Measurements from ENCODE around the gene COL5A1. TPM values are rescaled to one million over a fixed set of nuclear protein-coding genes. Genes with fewer than 3 reads are reported as not detected.

The COL5A1 gene
- total RNA-seq, 1 donor from 2014 or later, result 13.9 TPM

- no peak overlapping the region for H3K27ac ChIP-seq (replicated peaks)
- peaks cover 6% of the 10 kb centered on the region for H3K4me1 ChIP-seq
- no peaks in the 10 kb centered on the region for H3K36me3 ChIP-seq
- H3K4me3 ChIP-seq, result no peak overlapping the region
- TF ChIP-seq, protein P1, sequence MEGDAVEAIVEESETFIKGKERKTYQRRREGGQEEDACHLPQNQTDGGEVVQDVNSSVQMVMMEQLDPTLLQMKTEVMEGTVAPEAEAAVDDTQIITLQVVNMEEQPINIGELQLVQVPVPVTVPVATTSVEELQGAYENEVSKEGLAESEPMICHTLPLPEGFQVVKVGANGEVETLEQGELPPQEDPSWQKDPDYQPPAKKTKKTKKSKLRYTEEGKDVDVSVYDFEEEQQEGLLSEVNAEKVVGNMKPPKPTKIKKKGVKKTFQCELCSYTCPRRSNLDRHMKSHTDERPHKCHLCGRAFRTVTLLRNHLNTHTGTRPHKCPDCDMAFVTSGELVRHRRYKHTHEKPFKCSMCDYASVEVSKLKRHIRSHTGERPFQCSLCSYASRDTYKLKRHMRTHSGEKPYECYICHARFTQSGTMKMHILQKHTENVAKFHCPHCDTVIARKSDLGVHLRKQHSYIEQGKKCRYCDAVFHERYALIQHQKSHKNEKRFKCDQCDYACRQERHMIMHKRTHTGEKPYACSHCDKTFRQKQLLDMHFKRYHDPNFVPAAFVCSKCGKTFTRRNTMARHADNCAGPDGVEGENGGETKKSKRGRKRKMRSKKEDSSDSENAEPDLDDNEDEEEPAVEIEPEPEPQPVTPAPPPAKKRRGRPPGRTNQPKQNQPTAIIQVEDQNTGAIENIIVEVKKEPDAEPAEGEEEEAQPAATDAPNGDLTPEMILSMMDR (IDR thresholded peaks at IDR 0.05; ENCODE audit: borderline replicate concordance), result no peak
- no peaks in the 10 kb centered on the region for H3K9me3 ChIP-seq (replicated peaks)
- H3K27me3 ChIP-seq (ENCODE audit: low read depth), result peaks cover 14% of the 10 kb centered on the region
- intact Hi-C loops (cut with micrococcal nuclease), result no loop called here
- peak; percentile 8 for DNase-seq
These were observed 5.5 kb upstream of the COL5A1 start for GRCh38 chr9:134636149-134636507.

GRCh38 chr9:134637241-134637640, 4.4 kb upstream of the COL5A1 start:
- intact Hi-C loops (cut with micrococcal nuclease), result no loop called here
- H3K4me3 ChIP-seq, result no peak overlapping the region
- peak; percentile 11 for DNase-seq
- TF ChIP-seq, protein P1 (IDR thresholded peaks at IDR 0.05; ENCODE audit: borderline replicate concordance), result no peak
- H3K9me3 ChIP-seq (replicated peaks), result no peaks in the 10 kb centered on the region
- no peaks in the 10 kb centered on the region for H3K36me3 ChIP-seq
- no peak overlapping the region for H3K27ac ChIP-seq (replicated peaks)
- H3K27me3 ChIP-seq (ENCODE audit: low read depth), result peaks cover 25% of the 10 kb centered on the region
- H3K4me1 ChIP-seq, result peaks cover 16% of the 10 kb centered on the region

- TF ChIP-seq, protein P1 (IDR thresholded peaks at IDR 0.05; ENCODE audit: borderline replicate concordance), result no peak
- no peaks in the 10 kb centered on the region for H3K36me3 ChIP-seq
- no peak for DNase-seq
- peaks cover 23% of the 10 kb centered on the region for H3K4me1 ChIP-seq
- H3K27ac ChIP-seq (replicated peaks), result no peak overlapping the region
- no peaks in the 10 kb centered on the region for H3K9me3 ChIP-seq (replicated peaks)
- peaks cover 32% of the 10 kb centered on the region for H3K27me3 ChIP-seq (ENCODE audit: low read depth)
- no peak overlapping the region for H3K4me3 ChIP-seq
- intact Hi-C loops (cut with micrococcal nuclease), result no loop called here
These were observed 3.7 kb upstream of the COL5A1 start for GRCh38 chr9:134637696-134638501.

GRCh38 chr9:134638502-134639090, 3.0 kb upstream of the COL5A1 start:
- Histone ChIP-seq H3K4me3 (no peak overlapping the region), H3K27ac (replicated peaks) (no peak overlapping the region), H3K27me3 (ENCODE audit: low read depth) (peaks cover 39% of the 10 kb centered on the region), H3K4me1 (peaks cover 23% of the 10 kb centered on the region), H3K9me3 (replicated peaks) (no peaks in the 10 kb centered on the region), H3K36me3 (no peaks in the 10 kb centered on the region)
- DNase-seq, result no peak
- TF ChIP-seq, protein P1 (IDR thresholded peaks at IDR 0.05; ENCODE audit: borderline replicate concordance), result no peak
- intact Hi-C loops (cut with micrococcal nuclease), result no loop called here

DNA sequence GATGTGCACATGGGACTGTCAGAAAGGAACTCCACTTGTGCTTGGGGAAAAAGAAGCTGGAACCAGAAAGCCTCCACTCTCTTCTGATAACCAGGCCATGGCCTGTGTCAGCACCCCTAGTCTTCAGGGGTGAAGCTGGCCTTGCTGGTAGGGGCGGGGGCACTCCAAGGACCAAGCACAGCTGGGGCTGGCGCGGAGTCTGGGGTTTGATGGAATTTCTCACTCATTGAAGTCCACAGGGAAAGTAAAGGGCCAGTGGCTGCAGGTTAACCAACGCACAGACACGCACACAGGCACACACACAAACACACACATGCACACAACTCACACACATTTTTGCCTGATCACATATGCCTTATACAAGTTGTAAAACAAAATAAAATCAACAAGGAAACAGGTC, 1.6 kb upstream of the COL5A1 start:
- Histone ChIP-seq H3K27me3 (ENCODE audit: low read depth) (peaks cover 41% of the 10 kb centered on the region), H3K4me3 (no peak overlapping the region), H3K36me3 (no peaks in the 10 kb centered on the region), H3K27ac (replicated peaks) (no peak overlapping the region), H3K4me1 (peaks cover 25% of the 10 kb centered on the region), H3K9me3 (replicated peaks) (no peaks in the 10 kb centered on the region)
- TF ChIP-seq, protein P1 (IDR thresholded peaks at IDR 0.05; ENCODE audit: borderline replicate concordance), result no peak
- intact Hi-C loops (cut with micrococcal nuclease), result no loop called here
- DNase-seq, result no peak
